GM12865 (cell line): ENCODE results near the gene CCDC148.
"Not testable (repeated sequence)": the region's sequence is repeated elsewhere in the genome, so short reads cannot be mapped to it uniquely, and the experiment has no call there.

Experiments used
- DNase-seq: peaks from one replicate; pipeline ENCODE4 v3.0.0; 2010; ENCODE audit warnings: low read depth
- H3K4me3 ChIP-seq: 2 replicates; pipeline ENCODE4 v1.5.1; 2011; ENCODE audit warnings: mild to moderate bottlenecking, low read depth, low read length, control low read depth
- TF ChIP-seq, protein P1 (sequence below): IDR thresholded peaks from 2 replicates; pipeline ENCODE4 v1.5.1; 2011; ENCODE audit warnings: low read length, control low read depth, low read depth, inconsistent platforms; ENCODE audit not compliant: insufficient read depth; ENCODE audit errors: missing control alignments

The CCDC148 gene

DNA sequence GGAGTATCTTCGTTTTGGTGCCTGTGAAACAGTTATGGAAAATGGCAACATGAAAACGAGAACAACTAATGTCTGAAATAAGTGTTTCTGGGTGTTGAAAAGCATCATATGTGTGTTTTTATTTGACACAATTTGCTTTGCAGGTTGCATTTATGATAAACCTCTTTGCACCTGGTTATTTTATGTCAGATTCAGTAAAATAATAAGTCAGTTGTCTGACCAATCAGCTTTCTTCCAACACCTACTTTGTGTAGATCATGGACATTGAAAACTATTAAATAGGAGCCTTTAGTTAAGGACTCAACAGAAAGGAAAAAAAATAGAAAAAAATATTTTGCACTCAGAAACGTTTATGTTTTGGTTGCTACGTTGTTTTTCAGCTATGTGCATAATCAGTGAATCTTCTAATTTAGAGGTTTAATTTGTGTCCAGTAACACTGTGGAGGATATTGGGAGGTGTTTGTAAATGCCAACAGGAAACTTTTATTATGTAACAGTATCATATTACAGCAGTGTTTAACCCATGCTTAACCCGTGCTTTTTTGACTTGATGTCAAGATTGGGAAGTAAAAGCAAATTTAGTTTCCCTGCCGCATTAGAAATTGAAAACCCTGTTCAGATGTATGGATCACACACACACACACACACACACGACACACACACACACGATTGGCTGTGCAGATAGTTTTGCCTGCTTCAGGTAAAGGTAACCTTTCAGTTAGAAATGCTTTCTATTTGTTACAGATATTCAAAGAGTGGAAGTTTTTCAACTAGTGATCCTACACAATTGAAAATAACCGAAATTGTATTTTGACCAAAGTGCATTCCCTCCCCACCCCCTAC, 2.8 kb upstream of the CCDC148 start:
- no peak for DNase-seq
- TF ChIP-seq, protein P1, sequence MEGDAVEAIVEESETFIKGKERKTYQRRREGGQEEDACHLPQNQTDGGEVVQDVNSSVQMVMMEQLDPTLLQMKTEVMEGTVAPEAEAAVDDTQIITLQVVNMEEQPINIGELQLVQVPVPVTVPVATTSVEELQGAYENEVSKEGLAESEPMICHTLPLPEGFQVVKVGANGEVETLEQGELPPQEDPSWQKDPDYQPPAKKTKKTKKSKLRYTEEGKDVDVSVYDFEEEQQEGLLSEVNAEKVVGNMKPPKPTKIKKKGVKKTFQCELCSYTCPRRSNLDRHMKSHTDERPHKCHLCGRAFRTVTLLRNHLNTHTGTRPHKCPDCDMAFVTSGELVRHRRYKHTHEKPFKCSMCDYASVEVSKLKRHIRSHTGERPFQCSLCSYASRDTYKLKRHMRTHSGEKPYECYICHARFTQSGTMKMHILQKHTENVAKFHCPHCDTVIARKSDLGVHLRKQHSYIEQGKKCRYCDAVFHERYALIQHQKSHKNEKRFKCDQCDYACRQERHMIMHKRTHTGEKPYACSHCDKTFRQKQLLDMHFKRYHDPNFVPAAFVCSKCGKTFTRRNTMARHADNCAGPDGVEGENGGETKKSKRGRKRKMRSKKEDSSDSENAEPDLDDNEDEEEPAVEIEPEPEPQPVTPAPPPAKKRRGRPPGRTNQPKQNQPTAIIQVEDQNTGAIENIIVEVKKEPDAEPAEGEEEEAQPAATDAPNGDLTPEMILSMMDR: no peak

DNA sequence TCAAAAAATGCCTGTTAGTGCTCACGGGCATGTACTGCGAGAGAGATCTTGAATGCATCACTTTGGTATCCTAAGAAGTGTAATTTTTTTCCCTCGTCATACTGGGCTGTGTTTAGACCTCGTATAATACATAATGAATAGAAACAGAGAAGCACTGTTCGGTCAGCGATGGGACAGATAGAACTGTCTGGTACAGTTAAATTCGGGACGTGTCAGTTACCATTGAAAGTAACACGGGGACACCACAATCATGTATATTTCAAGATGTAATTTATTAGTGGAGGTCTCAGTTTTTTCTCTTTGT, 2.0 kb upstream of the CCDC148 start:
- H3K4me3 ChIP-seq: peak overlapping the region; percentile 95
- DNase-seq: no peak
- TF ChIP-seq, protein P1: no peak

More for the DNA sequence above, 2.8 kb upstream of the CCDC148 start:
- no peak overlapping the region for H3K4me3 ChIP-seq

DNA sequence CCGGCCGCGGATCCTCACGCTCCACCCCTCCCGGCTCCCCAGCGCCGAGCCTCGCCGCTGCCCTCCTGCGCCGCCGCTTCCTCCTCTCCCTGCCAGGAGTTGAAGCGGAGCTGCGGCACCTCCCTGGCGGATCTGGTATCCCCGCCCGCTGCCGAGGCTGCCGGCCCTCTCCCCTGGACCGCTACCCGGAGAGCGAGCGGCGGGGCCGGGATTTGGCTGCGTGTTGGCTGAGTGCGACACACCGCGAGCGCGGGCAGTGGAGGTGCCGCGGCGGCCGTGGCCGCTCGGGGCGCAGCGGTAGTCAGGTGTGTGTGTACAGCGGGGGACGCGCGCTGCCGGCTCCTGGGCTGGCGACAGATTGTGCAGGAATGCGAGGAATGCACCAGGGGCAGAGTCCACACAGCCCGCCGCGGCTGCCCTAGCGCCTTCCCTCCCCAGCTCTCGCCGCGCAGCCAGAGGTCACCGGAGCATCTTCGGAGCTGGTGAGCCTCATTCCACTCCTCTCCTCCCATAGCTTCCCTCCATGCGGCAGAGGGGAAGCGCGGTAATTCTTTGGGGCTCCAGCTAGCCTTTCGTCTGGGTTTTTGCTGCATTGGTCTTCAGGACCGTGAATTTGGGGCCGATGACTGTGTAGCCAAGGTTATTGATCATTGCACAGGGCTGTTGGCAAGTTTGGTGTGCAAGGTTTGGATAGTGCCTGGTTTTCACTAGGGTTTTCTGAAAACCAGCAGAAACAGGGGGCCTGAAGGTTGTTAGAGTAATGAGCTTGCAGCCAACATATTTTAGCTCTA, 1.5 kb upstream of the CCDC148 start:
- TF ChIP-seq, protein P1: peak; percentile 50
- peak; percentile 76 for DNase-seq
- H3K4me3 ChIP-seq: peak overlapping the region; percentile 95

DNA sequence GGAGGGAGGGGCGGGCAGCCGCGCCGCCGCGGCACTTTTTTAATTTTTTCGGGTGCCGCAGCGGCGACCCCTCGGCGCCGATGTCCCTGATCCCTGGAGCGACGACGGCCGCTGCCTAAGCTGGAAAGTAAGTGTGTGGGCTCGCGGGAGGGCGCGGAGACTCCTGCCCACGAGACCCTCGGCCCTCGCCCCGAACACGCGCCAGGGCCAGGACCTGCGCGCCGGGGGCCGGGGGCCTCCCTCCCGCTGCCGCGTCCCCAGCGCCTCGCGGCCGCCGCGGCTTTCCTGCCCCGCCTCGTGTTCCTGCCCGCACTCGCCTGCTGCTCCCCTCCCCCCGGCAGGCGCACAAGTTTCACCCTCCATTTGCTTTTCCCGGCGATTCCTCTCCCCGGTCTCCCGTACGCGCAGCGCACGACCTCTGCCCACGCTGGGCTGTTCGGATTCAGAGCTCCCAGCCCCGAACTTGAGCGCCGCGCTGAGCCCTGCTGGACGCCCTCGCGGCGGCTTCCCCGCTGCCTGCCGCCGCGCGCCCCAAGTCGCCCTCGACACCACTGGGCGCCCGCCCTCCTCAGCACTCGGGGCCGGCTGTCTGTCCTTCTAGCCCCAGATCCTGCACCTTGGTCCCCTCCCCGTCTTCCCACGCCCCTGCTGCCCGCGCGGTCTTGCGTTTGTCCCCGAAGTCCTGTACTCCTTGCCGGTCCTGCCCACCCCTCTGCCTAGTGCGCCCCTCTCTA, 706 bp upstream of the CCDC148 start:
- TF ChIP-seq, protein P1: peak; percentile 15
- peak overlapping the region; percentile 95 for H3K4me3 ChIP-seq
- peak; percentile 69 for DNase-seq

DNA sequence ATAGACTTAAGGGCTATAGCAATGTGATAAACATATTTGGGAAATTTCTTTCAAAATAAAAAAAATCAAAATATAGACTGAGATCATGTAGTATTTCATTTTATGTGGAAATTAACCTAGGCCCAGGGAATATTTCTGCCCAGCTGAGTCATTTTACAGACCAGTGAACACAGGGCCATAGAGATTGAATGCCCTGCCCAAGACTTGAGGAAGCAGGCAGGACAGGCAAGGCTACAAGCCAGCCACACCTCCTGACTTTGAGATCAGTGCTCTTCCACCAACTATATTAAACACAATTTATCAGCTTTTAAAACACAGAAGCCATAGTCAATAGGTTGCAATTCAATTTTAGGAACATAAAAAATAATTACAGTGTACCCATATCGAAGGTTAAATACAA, 12.9 kb downstream of the CCDC148 start:
- no peak overlapping the region for H3K4me3 ChIP-seq
- no peak for DNase-seq
- TF ChIP-seq, protein P1: no peak

DNA sequence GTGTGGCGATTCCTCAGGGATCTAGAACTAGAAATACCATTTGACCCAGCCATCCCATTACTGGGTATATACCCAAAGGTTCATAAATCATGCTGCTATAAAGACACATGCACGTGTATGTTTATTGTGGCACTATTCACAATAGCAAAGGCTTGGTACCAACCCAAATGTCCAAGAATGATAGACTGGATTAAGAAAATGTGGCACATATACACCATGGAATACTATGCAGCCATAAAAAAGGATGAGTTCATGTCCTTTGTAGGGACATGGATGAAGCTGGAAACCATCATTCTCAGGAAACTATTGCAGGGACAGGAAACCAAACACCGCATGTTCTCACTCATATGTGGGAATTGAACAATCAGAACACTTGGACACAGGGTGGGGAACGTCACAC, 17.5 kb downstream of the CCDC148 start:
- DNase-seq, H3K4me3 ChIP-seq: not testable (repeated sequence)

DNA sequence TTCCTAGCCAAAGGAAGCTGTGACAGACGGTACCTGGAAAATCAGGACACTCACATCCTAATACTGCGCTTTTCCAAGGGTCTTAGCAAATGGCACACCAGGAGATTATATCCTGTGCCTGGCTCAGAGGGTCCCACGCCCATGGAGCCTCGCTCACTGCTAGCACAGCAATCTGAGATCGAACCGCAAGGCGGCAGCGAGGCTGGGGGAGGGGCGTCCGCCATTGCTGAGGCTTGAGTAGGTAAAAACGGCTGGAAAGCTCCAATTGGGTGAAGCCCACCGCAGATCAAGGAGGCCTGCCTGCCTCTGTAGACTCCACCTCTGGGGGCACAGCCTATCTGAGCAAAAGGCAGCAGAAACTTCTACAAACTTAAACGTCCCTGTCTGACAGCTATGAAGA, 22.8 kb downstream of the CCDC148 start:
- not testable (repeated sequence) for H3K4me3 ChIP-seq, DNase-seq
